Adrenal gland (tissue), 12 donors: ENCODE measurements around the gene ELK4. TPM values are rescaled to one million over a fixed set of nuclear protein-coding genes. Genes with fewer than 3 reads are reported as not detected.

Experiments used
- DNase-seq, 7 donors: peaks; one replicate each; pipeline ENCODE4 v3.0.0-alpha.2; 2019 to 2020
- H3K27ac ChIP-seq, 5 donors: fragments of 200-600 bp; sonication (generic) in 4 of 5; 1 replicate in 3 of 5; 2 replicates in 2 of 5; pipeline versions ENCODE4 v1.5.1 to v1.8.0; 2016 to 2020; ENCODE audit warnings: mild to moderate bottlenecking in 1 of 5
- H3K27me3 ChIP-seq: fragments of 200-600 bp; 2 replicates; pipeline ENCODE4 v1.8.0; 2021
- H3K36me3 ChIP-seq, 2 donors: fragments of 200-600 bp; replicated peaks in 1 of 2; 1 replicate in 1 of 2; 2 replicates in 1 of 2; pipeline versions ENCODE4 v1.5.1 to v1.8.0; 2018 to 2022
- H3K4me1 ChIP-seq, 2 donors: fragments of 200-600 bp; replicated peaks in 1 of 2; 1 replicate in 1 of 2; 2 replicates in 1 of 2; pipeline versions ENCODE4 v1.5.1 to v1.8.0; 2018 to 2021
- H3K4me3 ChIP-seq, 4 donors: fragments of 200-600 bp; sonication (generic) in 3 of 4; one replicate each; pipeline ENCODE4 v1.5.1; 2016 to 2018
- H3K9me3 ChIP-seq, 3 donors: fragments of 200-600 bp; sonication (generic) in 1 of 3; replicated peaks in 1 of 3; 1 replicate in 2 of 3; 2 replicates in 1 of 3; pipeline versions ENCODE4 v1.5.1 to v1.8.0; 2016 to 2021
- POLR2A ChIP-seq, 2 donors: fragments of 450-650 bp; IDR thresholded peaks; one replicate each; pipeline ENCODE4 v1.6.1; 2017; ENCODE audit warnings: antibody characterized with exemption in 2 of 2, mild to moderate bottlenecking in 2 of 2, moderate library complexity in 1 of 2
- WGBS, 4 donors: extraction: QIAGEN DNeasy Blood & Tissue Kit in 2 of 4; methylation state at CpG; one replicate each; pipeline versions ENCODE4 v1.1.5 to v1.1.7; 2013 to 2017; 5-methylcytosine and 5-hydroxymethylcytosine counted together
- intact Hi-C, 2 donors: fragments of 100-400 bp; cut with DNase I; formaldehyde crosslinking; loops; one replicate each; pipeline versions ENCODE4 v1.14.1 to v1.15.0; 2022 to 2023
- polyA plus RNA-seq, 3 donors: library from polyadenylated mRNA; stranded (reverse); fragments of 200-250 nt in 2 of 3; fragments of 350-450 nt in 1 of 3; fragmentation: Illumina TruSeq in 1 of 3; extraction: RNeasy Lipid Tissue Mini Kit (QIAGEN cat#74804) in 1 of 3; gene quantifications; one replicate each; pipeline ENCODE4 v1.2.3, GENCODE V29; 2013 to 2014
- total RNA-seq, 9 donors: library from RNA; depleted of rRNA in 4 of 9; stranded (reverse); fragments of >200 nt in 4 of 9; fragments of 120-200 nt in 1 of 9; fragmentation: NEBNext Ultra II Directional in 1 of 9; extraction: Animal tissue kit (Norgen Biotek cat#: 25700) in 1 of 9; gene quantifications; one replicate each; pipeline versions ENCODE4 v1.1.0 to v1.2.4, GENCODE V29; 2013 to 2023
- TF ChIP-seq, protein P1 (sequence below), 6 experiments: fragments of 450-650 bp in 4 of 6; fragments of 200-600 bp in 2 of 6; sonication (generic) in 1 of 6; IDR thresholded peaks; 1 replicate in 5 of 6; 2 replicates in 1 of 6; pipeline versions ENCODE4 v1.5.1 to v1.8.0; 2016 to 2021; ENCODE audit warnings: antibody characterized with exemption in 6 of 6, mild to moderate bottlenecking in 2 of 6, moderate library complexity in 1 of 6
- donor health status: healthy with polysubstance abuse.
- donor health status: Bipolar disorder and iron deficiency.
- donor health status: DM: yes; HTN: yes; CAD: no.
- donor health status: DM: no; HTN: no; CAD: no.
- donor health status: DM: no; HTN: no; CAD: no.
- donor health status: DM: yes; HTN: yes; CAD: no.

Gene ELK4
- total and polyA plus RNA-seq, 12 donors, result 3.6 to 40.2 (median 14.0) TPM

DNA sequence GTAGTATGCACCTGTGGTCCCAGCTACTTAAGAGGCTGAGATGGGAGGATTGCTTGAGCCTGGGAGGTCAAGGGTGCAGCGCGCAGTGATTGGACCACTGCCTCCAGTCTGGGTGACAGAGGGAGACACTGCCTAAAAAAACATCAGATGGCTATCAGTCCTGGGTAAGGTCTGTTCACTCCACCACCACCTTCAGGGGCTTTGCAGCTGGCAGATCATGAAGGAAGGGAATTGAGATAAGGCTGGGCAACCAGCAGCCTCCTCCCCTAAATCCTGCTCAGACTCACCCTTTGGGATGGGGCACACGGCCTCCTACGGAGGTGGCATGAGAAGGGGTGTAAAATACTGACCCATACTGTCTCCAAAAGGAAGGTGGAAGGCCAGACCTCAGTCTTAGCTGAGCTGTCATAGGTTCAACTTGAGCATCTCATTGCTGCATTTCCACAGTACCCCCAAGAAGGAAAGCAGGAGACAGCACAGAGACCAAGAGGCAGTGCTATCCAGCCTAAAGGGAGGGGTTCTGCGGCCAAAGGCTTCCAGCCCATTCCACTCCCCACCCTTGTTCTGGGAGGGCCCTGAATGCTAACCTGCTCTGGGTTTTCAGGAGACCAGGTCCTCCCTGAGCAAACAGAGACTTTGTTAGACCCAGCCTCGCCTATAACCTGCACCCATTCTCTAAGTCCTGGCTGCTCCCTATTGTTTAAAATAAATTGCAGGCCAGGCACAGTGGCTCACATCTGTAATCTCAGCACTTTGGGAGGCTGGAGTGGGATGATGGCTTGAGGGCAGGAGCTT lies 34.8 kb upstream of the ELK4 start:
- no peak for TF ChIP-seq POLR2A (IDR thresholded peaks at IDR 0.05)
- TF ChIP-seq, protein P1, sequence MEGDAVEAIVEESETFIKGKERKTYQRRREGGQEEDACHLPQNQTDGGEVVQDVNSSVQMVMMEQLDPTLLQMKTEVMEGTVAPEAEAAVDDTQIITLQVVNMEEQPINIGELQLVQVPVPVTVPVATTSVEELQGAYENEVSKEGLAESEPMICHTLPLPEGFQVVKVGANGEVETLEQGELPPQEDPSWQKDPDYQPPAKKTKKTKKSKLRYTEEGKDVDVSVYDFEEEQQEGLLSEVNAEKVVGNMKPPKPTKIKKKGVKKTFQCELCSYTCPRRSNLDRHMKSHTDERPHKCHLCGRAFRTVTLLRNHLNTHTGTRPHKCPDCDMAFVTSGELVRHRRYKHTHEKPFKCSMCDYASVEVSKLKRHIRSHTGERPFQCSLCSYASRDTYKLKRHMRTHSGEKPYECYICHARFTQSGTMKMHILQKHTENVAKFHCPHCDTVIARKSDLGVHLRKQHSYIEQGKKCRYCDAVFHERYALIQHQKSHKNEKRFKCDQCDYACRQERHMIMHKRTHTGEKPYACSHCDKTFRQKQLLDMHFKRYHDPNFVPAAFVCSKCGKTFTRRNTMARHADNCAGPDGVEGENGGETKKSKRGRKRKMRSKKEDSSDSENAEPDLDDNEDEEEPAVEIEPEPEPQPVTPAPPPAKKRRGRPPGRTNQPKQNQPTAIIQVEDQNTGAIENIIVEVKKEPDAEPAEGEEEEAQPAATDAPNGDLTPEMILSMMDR (IDR thresholded peaks at IDR 0.05), result no peak
- WGBS, 4 donors, result 84 to 91% (median 91%) methylated on average over 5 to 6 of the region's 6 CpGs
- Histone ChIP-seq H3K36me3 (no peaks in the 10 kb centered on the region), H3K4me1 (peaks cover 0 to 10% of the 10 kb centered on the region in 2 donors), H3K4me3 (no peak overlapping the region), H3K27ac (no peak overlapping the region), H3K27me3 (no peaks in the 10 kb centered on the region), H3K9me3 (no peaks in the 10 kb centered on the region)
- intact Hi-C loops, result no loop called here
- DNase-seq, result no peak

DNA sequence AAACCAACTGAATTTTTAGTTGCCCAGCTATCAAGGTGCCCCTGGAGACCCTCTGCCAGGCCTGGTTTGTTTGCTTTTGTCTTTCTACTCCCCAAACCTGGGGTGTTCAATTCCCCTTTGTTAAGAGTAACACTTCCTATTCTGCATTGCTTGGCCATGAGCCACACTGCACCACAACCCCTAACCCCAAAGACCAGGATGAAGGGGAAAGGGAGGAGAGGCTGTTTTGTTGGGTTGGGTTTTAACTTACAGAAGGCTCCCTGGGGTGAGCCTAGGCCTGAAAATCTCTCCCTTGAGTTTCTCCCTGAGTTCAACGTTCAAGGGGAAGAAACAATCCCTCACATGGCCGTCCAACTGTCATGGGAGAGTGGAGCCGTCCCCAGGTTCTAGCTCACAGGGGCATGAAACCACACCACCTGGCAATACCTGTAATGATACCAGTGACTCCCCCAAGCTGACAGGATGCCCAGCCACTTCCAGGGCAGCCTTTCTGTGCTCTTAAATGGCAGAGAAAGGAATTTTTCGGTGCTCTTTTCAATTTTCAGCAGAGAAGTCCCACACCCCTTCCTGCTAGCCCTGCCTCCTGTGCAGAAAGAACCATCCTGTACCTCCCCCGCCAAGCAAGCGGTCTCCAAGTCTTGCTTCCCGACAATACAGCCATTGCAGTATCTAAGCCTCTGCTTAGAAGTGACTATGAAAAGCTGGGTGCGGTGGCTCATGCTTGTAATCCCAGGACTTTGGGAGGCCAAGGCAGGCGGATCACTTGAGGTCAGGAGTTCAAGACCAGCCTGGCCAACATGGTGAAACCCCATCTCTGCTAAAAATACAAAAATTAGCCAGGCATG lies 33.6 kb upstream of the ELK4 start:
- Histone ChIP-seq H3K27ac (no peak overlapping the region), H3K36me3 (no peaks in the 10 kb centered on the region), H3K9me3 (no peaks in the 10 kb centered on the region), H3K4me1 (peaks cover 0 to 10% of the 10 kb centered on the region in 2 donors), H3K27me3 (no peaks in the 10 kb centered on the region), H3K4me3 (no peak overlapping the region)
- intact Hi-C loops, result no loop called here
- no peak for TF ChIP-seq POLR2A (IDR thresholded peaks at IDR 0.05)
- TF ChIP-seq, protein P1 (IDR thresholded peaks at IDR 0.05), result no peak
- no peak for DNase-seq
- WGBS, 4 donors, result 73 to 83% (median 79%) methylated on average over 8 to 9 of the region's 9 CpGs

DNA sequence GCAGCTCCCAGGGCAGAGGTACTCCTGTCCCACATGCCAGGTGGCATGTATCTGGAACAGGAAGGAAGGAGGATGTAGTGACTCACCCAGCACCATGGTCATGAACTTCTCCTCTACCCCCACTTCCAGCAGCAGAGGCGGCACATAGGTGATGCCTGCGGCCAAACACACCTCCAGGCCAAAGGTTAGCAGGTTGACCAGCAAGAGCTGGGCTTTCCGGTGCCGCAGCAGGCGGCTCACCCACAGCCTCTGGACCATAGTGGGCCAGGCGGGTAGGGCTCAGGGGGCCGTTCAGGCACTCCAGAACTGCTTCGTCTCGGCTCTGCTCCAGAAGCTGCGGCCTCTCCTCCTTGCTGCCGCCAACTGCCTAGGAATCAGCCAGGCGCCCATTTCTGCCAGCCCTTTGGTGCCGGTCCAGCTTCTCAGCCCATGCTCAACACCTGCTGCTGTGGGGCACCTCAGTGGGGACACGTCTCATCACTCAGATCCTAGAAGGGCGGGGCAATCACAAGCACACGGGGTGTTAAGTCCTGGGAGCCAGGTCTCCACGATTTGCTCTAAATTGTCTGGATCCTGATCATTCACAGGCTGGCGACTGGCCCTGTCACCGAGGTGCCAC lies 32.7 kb upstream of the ELK4 start:
- Histone ChIP-seq H3K4me3 (no peak overlapping the region), H3K27me3 (no peaks in the 10 kb centered on the region), H3K4me1 (peaks cover 0 to 6% of the 10 kb centered on the region in 2 donors), H3K9me3 (no peaks in the 10 kb centered on the region), H3K36me3 (no peaks in the 10 kb centered on the region), H3K27ac (no peak overlapping the region)
- no peak for DNase-seq
- WGBS, 4 donors, result 69 to 85% (median 84%) methylated on average over 7 to 19 of the region's 19 CpGs
- intact Hi-C loops, result loop anchor here (5.0 kb wide), 1 partner anchor 43 kb away; no protein-coding TSS in a partner anchor
- TF ChIP-seq, protein P1 (IDR thresholded peaks at IDR 0.05), result no peak
- TF ChIP-seq POLR2A (IDR thresholded peaks at IDR 0.05), result no peak
